ENCODE data around the gene PMS2.
"Not testable (repeated sequence)": the region's sequence is repeated elsewhere in the genome, so short reads cannot be mapped to it uniquely, and the experiment has no call there.

Gene PMS2

GRCh38 chr7:6015917-6016652 is 7.2 kb upstream of the PMS2 start:
- no peak for TF ChIP-seq CTCF (IDR thresholded peaks at IDR 0.05; ENCODE audit: insufficient read depth, missing control alignments)
- DNase-seq (ENCODE audit: insufficient read length, low spot score), result no peak
- FAIRE-seq, result no peak

GRCh38 chr7:6012355-6013104 is 3.7 kb upstream of the PMS2 start:
- no peak for DNase-seq (ENCODE audit: insufficient read length, low spot score)
- FAIRE-seq, result no peak
- no peak for TF ChIP-seq CTCF (IDR thresholded peaks at IDR 0.05; ENCODE audit: insufficient read depth, missing control alignments)

GRCh38 chr7:6011541-6011940 is 2.7 kb upstream of the PMS2 start:
- TF ChIP-seq CTCF (IDR thresholded peaks at IDR 0.05; ENCODE audit: insufficient read depth, missing control alignments), result no peak
- FAIRE-seq, result no peak
- no peak for DNase-seq (ENCODE audit: insufficient read length, low spot score)

- not testable (repeated sequence) for FAIRE-seq; DNase-seq (ENCODE audit: insufficient read length, low spot score)
Measured at GRCh38 chr7:6010370-6010769, 1.5 kb upstream of the PMS2 start.

- DNase-seq (ENCODE audit: insufficient read length, low spot score); FAIRE-seq: not testable (repeated sequence)
Measured at GRCh38 chr7:6007835-6008590, 836 bp downstream of the PMS2 start.

- no peak for DNase-seq (ENCODE audit: insufficient read length, low spot score)
- TF ChIP-seq CTCF (IDR thresholded peaks at IDR 0.05; ENCODE audit: insufficient read depth, missing control alignments), result no peak
- FAIRE-seq, result no peak
Measured at GRCh38 chr7:6007386-6007785, 1.5 kb downstream of the PMS2 start.

GRCh38 chr7:5997210-5997808 is 11.5 kb downstream of the PMS2 start:
- peak; percentile 76 for TF ChIP-seq CTCF (IDR thresholded peaks at IDR 0.05; ENCODE audit: insufficient read depth, missing control alignments)
- DNase-seq (ENCODE audit: insufficient read length, low spot score), result no peak
- no peak for FAIRE-seq

- not testable (repeated sequence) for DNase-seq (ENCODE audit: insufficient read length, low spot score); FAIRE-seq
Measured at GRCh38 chr7:5987061-5987460, 21.8 kb downstream of the PMS2 start.

GRCh38 chr7:5979680-5980314 is 29.1 kb downstream of the PMS2 start:
- DNase-seq (ENCODE audit: insufficient read length, low spot score), result not testable (repeated sequence)
- peak; percentile 86 for FAIRE-seq

GRCh38 chr7:5973580-5973979 is 35.3 kb downstream of the PMS2 start:
- FAIRE-seq; DNase-seq (ENCODE audit: insufficient read length, low spot score): not testable (repeated sequence)

GRCh38 chr7:5970347-5970911 is 38.4 kb downstream of the PMS2 start, which contains the start of gene RSPH10B:
Gene RSPH10B, minus strand, starts transcription at chr7:5970689. Its CDS starts 3,573 bp downstream, at chr7:5967116.
- not testable (repeated sequence) for FAIRE-seq; DNase-seq (ENCODE audit: insufficient read length, low spot score)

- not testable (repeated sequence) for FAIRE-seq; DNase-seq (ENCODE audit: insufficient read length, low spot score)
Measured at GRCh38 chr7:5963810-5964209, 45.0 kb downstream of the PMS2 start.
